ENCODE results near the gene ZNF691. TPM values are rescaled to one million over a fixed set of nuclear protein-coding genes. Genes with fewer than 3 reads are reported as not detected.

Gene ZNF691
- total and polyA plus RNA-seq, 4 donors = 6.6 to 14.5 (median 8.3) TPM

GRCh38 chr1:42847111-42847595 is 740 bp downstream of the ZNF691 start:
- H3K9me3 ChIP-seq (ENCODE audit: control insufficient read depth in 4 of 4, insufficient read depth in 3 of 4, low read length in 3 of 4) = peaks cover 0 to 11% (median 0%) of the 10 kb centered on the region in 4 donors
- peak overlapping the region; percentile 81 for H3K4me3 ChIP-seq
- no peaks in the 10 kb centered on the region for H3K27me3 ChIP-seq (ENCODE audit: control insufficient read depth in 3 of 3, insufficient read depth in 3 of 3, low read length in 2 of 3)
- ATAC-seq (ENCODE audit: insufficient read depth, low FRiP score) = no peak
- TF ChIP-seq CTCF (IDR thresholded peaks at IDR 0.05; ENCODE audit: control extremely low read depth, extremely low read depth) = no peak
- H3K36me3 ChIP-seq (ENCODE audit: control insufficient read depth in 4 of 4, insufficient read depth in 4 of 4, low read length in 4 of 4) = peaks cover 7 to 27% (median 19%) of the 10 kb centered on the region in 4 donors
- H3K9ac ChIP-seq (ENCODE audit: insufficient read depth in 1 of 2, low read length in 2 of 2) = peak overlapping the region; percentile 65 to 85
- H3K4me1 ChIP-seq (ENCODE audit: control insufficient read depth in 5 of 5, insufficient read depth in 5 of 5, low read length in 5 of 5) = peaks cover 2 to 17% (median 6%) of the 10 kb centered on the region in 5 donors
- H3K27ac ChIP-seq (ENCODE audit: low read depth in 1 of 2, low read length in 1 of 2) = peak overlapping the region; percentile 34 to 68
- WGBS, 2 donors = 7 to 9% methylated on average over 6 of the region's 6 CpGs
- DNase-seq = no peak

- Histone ChIP-seq H3K27ac (ENCODE audit: low read depth in 1 of 2, low read length in 1 of 2) (no peak overlapping the region), H3K36me3 (ENCODE audit: control insufficient read depth in 4 of 4, insufficient read depth in 4 of 4, low read length in 4 of 4) (peaks cover 9 to 25% (median 18%) of the 10 kb centered on the region in 4 donors), H3K4me3 (no peak overlapping the region), H3K9ac (ENCODE audit: insufficient read depth in 1 of 2, low read length in 2 of 2) (no peak overlapping the region), H3K4me1 (ENCODE audit: control insufficient read depth in 5 of 5, insufficient read depth in 5 of 5, low read length in 5 of 5) (peaks cover 2 to 17% (median 6%) of the 10 kb centered on the region in 5 donors), H3K9me3 (ENCODE audit: control insufficient read depth in 4 of 4, insufficient read depth in 3 of 4, low read length in 3 of 4) (peaks cover 0 to 9% (median 0%) of the 10 kb centered on the region in 4 donors), H3K27me3 (ENCODE audit: control insufficient read depth in 3 of 3, insufficient read depth in 3 of 3, low read length in 2 of 3) (no peaks in the 10 kb centered on the region)
- DNase-seq = no peak
- WGBS, 2 donors = 74 to 86% methylated on average over 6 of the region's 6 CpGs
- no peak for ATAC-seq (ENCODE audit: insufficient read depth, low FRiP score)
- TF ChIP-seq CTCF (IDR thresholded peaks at IDR 0.05; ENCODE audit: control extremely low read depth, extremely low read depth) = no peak
These were observed 1.5 kb downstream of the ZNF691 start for GRCh38 chr1:42847721-42848460.

GRCh38 chr1:42848823-42849537 is 2.6 kb downstream of the ZNF691 start:
- no peaks in the 10 kb centered on the region for H3K27me3 ChIP-seq (ENCODE audit: control insufficient read depth in 3 of 3, insufficient read depth in 3 of 3, low read length in 2 of 3)
- DNase-seq = no peak
- H3K4me1 ChIP-seq (ENCODE audit: control insufficient read depth in 5 of 5, insufficient read depth in 5 of 5, low read length in 5 of 5) = peaks cover 2 to 17% (median 6%) of the 10 kb centered on the region in 5 donors
- H3K27ac ChIP-seq (ENCODE audit: low read depth in 1 of 2, low read length in 1 of 2) = no peak overlapping the region
- no peak overlapping the region for H3K4me3 ChIP-seq
- H3K9me3 ChIP-seq (ENCODE audit: control insufficient read depth in 4 of 4, insufficient read depth in 3 of 4, low read length in 3 of 4) = peaks cover 0 to 9% (median 0%) of the 10 kb centered on the region in 4 donors
- no peak for ATAC-seq (ENCODE audit: insufficient read depth, low FRiP score)
- H3K9ac ChIP-seq (ENCODE audit: insufficient read depth in 1 of 2, low read length in 2 of 2) = no peak overlapping the region
- WGBS, 2 donors = 97 to 98% methylated on average over 2 of the region's 2 CpGs
- peaks cover 9 to 25% (median 16%) of the 10 kb centered on the region in 4 donors for H3K36me3 ChIP-seq (ENCODE audit: control insufficient read depth in 4 of 4, insufficient read depth in 4 of 4, low read length in 4 of 4)
- no peak for TF ChIP-seq CTCF (IDR thresholded peaks at IDR 0.05; ENCODE audit: control extremely low read depth, extremely low read depth)
